K562 (cell line): ENCODE measurements around the gene KRTAP2-3. TPM values are rescaled to one million over a fixed set of nuclear protein-coding genes. Genes with fewer than 3 reads are reported as not detected.

Experiments used
- ATAC-seq: fragments of 200-7000 bp; cut with Tn5 transposase; 3 replicates; pipeline ENCODE4 v1.9.1; 2020; ENCODE audit warnings: moderate library complexity
- BruUV-seq: library from RNA; stranded (reverse); fragments of 400-500 nt; replicated peaks from 2 replicates; lab custom pipeline; 2021; lab: Mats Ljungman, UMichigan
- CTCF ChIA-PET: fragments of 300-600 bp; formaldehyde crosslinking; extraction: SDS; loops from one replicate; lab custom pipeline; 2021; ENCODE audit warnings: low intra/inter-chr PET ratio; lab: Yijun Ruan, JAX
- POLR2A ChIA-PET: fragments of 300-600, 350-650 bp; sonication (Branson Sonifier 250); formaldehyde crosslinking; extraction: SDS; loops from one replicate; lab custom pipeline; 2021; ENCODE audit warnings: antibody characterized with exemption, inconsistent platforms; lab: Yijun Ruan, JAX
- DNase-seq, 4 experiments: peaks; one replicate each; pipeline versions ENCODE4 v3.0.0 to v3.0.0-alpha.2; 2011 to 2018; ENCODE audit warnings: low spot score in 3 of 4, mixed read lengths in 3 of 4; ENCODE audit errors: extremely low read depth in 1 of 4
- FAIRE-seq: peaks from 2 replicates; lab custom pipeline; 2011; peaks lifted over from hg19 to GRCh38; lab: Jason Lieb, UNC
- H2AFZ ChIP-seq: 2 replicates; pipeline ENCODE4 v1.6.0; 2011; ENCODE audit warnings: low read depth, low read length, control low read depth, inconsistent platforms
- H3K27ac ChIP-seq: fragments of 200-600 bp; 3 replicates; pipeline ENCODE4 v1.8.0; 2011; ENCODE audit warnings: low read depth, mild to moderate bottlenecking, control low read depth, inconsistent platforms, low read length, moderate library complexity, mixed read lengths; ENCODE audit errors: extremely low read depth
- H3K27me3 ChIP-seq, 2 experiments: fragments of 300-600 bp in 1 of 2; 2 replicates in 1 of 2; 3 replicates in 1 of 2; pipeline versions ENCODE4 v1.6.0 to v1.8.0; 2011; ENCODE audit warnings: inconsistent platforms in 2 of 2, low read length in 2 of 2, mild to moderate bottlenecking in 1 of 2, mixed read lengths in 1 of 2, moderate library complexity in 1 of 2; ENCODE audit not compliant: control insufficient read depth in 2 of 2, insufficient read depth in 2 of 2
- H3K36me3 ChIP-seq: fragments of 300-600 bp; 3 replicates; pipeline ENCODE4 v1.8.0; 2011; ENCODE audit warnings: mild to moderate bottlenecking, low read length, inconsistent platforms; ENCODE audit not compliant: control insufficient read depth, insufficient read depth
- H3K4me1 ChIP-seq, 2 experiments: fragments of 200-600 bp in 1 of 2; replicated peaks in 1 of 2; 2 replicates in 1 of 2; 3 replicates in 1 of 2; pipeline versions ENCODE4 v1.5.1 to v1.8.0; 2011; ENCODE audit warnings: inconsistent platforms in 2 of 2, low read length in 2 of 2, mild to moderate bottlenecking in 1 of 2, mixed read lengths in 1 of 2, moderate library complexity in 1 of 2; ENCODE audit not compliant: control insufficient read depth in 2 of 2, insufficient read depth in 2 of 2
- H3K4me2 ChIP-seq: 2 replicates; pipeline ENCODE4 v1.6.1; 2011; ENCODE audit warnings: low read length, control low read depth, inconsistent platforms, mixed read lengths; ENCODE audit not compliant: insufficient read depth
- H3K4me3 ChIP-seq: fragments of 200-600 bp; sonication (generic), shearing (Covaris generic); 2 replicates; pipeline ENCODE4 v1.5.1; 2016; ENCODE audit warnings: control low read depth, inconsistent platforms
- H3K79me2 ChIP-seq: fragments of 200-600 bp; 3 replicates; pipeline ENCODE4 v1.8.0; 2011; ENCODE audit warnings: low read length, inconsistent platforms; ENCODE audit not compliant: control insufficient read depth, insufficient read depth
- H3K9ac ChIP-seq, 2 experiments: 2 replicates each; pipeline versions ENCODE4 v1.6.0 to v1.6.1; 2011; ENCODE audit warnings: low read depth in 2 of 2, low read length in 2 of 2, control low read depth in 1 of 2, inconsistent platforms in 1 of 2, mild to moderate bottlenecking in 1 of 2, mixed read lengths in 1 of 2; ENCODE audit not compliant: insufficient read depth in 1 of 2
- H3K9me1 ChIP-seq: one replicate; pipeline ENCODE4 v1.6.0; 2011; ENCODE audit warnings: inconsistent platforms, mild to moderate bottlenecking, low read length, moderate library complexity; ENCODE audit not compliant: control insufficient read depth, insufficient read depth
- H3K9me3 ChIP-seq: replicated peaks from 2 replicates; pipeline ENCODE4 v1.5.1; 2011; ENCODE audit warnings: low read depth, low read length, inconsistent platforms; ENCODE audit not compliant: control insufficient read depth, insufficient read depth
- H4K20me1 ChIP-seq: replicated peaks from 2 replicates; pipeline ENCODE4 v1.6.1; 2011; ENCODE audit warnings: low read length, inconsistent platforms, mixed read lengths; ENCODE audit not compliant: control insufficient read depth, insufficient read depth
- EZH2 ChIP-seq: IDR thresholded peaks from 2 replicates; pipeline ENCODE4 v1.6.1; 2012; ENCODE audit warnings: low read depth, mild to moderate bottlenecking, inconsistent platforms, low read length, borderline replicate concordance
- HOXB6 ChIP-seq: fragments of 250-450 bp; sonication (Bioruptor Pico); IDR thresholded peaks from 2 replicates; pipeline ENCODE4 v1.5.1; 2022; ENCODE audit warnings: mild to moderate bottlenecking, borderline replicate concordance
- KDM4B ChIP-seq, 2 experiments: fragments of 450-650 bp in 1 of 2; sonication (generic) in 1 of 2; IDR thresholded peaks; 2 replicates each; pipeline ENCODE4 v1.6.1; 2016 to 2017; ENCODE audit warnings: borderline replicate concordance in 2 of 2, antibody characterized with exemption in 1 of 2, low read depth in 1 of 2, mild to moderate bottlenecking in 1 of 2
- MTA2 ChIP-seq: fragments of 450-650 bp; IDR thresholded peaks from 2 replicates; pipeline ENCODE4 v1.6.1; 2016; ENCODE audit warnings: low read depth
- MYNN ChIP-seq, 2 experiments: sonication (generic); formaldehyde crosslinking in 1 of 2; IDR thresholded peaks; 2 replicates each; pipeline versions ENCODE4 v1.5.0 to v1.6.1; 2016 to 2020; ENCODE audit warnings: antibody characterized with exemption in 1 of 2, missing genetic modification reagents in 1 of 2
- PHF8 ChIP-seq: fragments of 200-600 bp; sonication (generic); IDR thresholded peaks from 2 replicates; pipeline ENCODE4 v1.6.1; 2012; ENCODE audit warnings: mixed run types, mild to moderate bottlenecking, inconsistent platforms, low read length, moderate library complexity, borderline replicate concordance
- TOE1 ChIP-seq, 2 experiments: fragments of 450-650 bp in 1 of 2; sonication (generic) in 1 of 2; formaldehyde crosslinking in 1 of 2; IDR thresholded peaks; 2 replicates each; pipeline versions ENCODE4 v1.7.1 to v1.8.0; 2016 to 2022; ENCODE audit warnings: borderline replicate concordance in 2 of 2, mild to moderate bottlenecking in 2 of 2, antibody characterized with exemption in 1 of 2, inconsistent platforms in 1 of 2, low read depth in 1 of 2, missing genetic modification reagents in 1 of 2, moderate library complexity in 1 of 2
- WGBS: fragments of 100-300 bp; shearing (Covaris generic); methylation state at CpG from one replicate; pipeline ENCODE4 v1.1.6; 2016; ENCODE audit warnings: low coverage, mixed read lengths; ENCODE audit not compliant: insufficient coverage; ENCODE audit errors: missing lambda C conversion rate; 5-methylcytosine and 5-hydroxymethylcytosine counted together
- in situ Hi-C: fragments of 300-500 bp; cut with MboI; formaldehyde crosslinking; loops from 4 replicates; pipeline ENCODE4 v1.15.0; 2018; ENCODE audit warnings: inconsistent platforms, mixed read lengths
- intact Hi-C: fragments of 100-400 bp; cut with micrococcal nuclease; formaldehyde crosslinking; loops from 2 replicates; pipeline ENCODE4 v1.14.2; 2022
- polyA plus RNA-seq, 8 experiments: library from polyadenylated mRNA; depleted of rRNA in 4 of 8; stranded (reverse) in 5 of 8; unstranded in 3 of 8; fragments of >200 nt; fragmentation: Nextera tagmentation in 2 of 8; fragmentation: Illumina TruSeq in 1 of 8; extraction: Ambion mirVana in 2 of 8; extraction: Trizol in 1 of 8; gene quantifications; 2 replicates each; pipeline versions ENCODE4 v1.2.1 to v1.2.3, GENCODE V29; 2011 to 2014; ENCODE audit warnings: inconsistent platforms in 1 of 8, missing spikeins in 1 of 8
- total RNA-seq, 7 experiments: library from RNA; depleted of rRNA in 6 of 7; stranded (reverse); fragments of >200 nt in 6 of 7; fragmentation: Illumina TruSeq in 2 of 7; extraction: Trizol in 2 of 7; gene quantifications; 2 replicates each; pipeline versions ENCODE4 v1.2.1 to v1.2.3, GENCODE V29; 2011 to 2021; ENCODE audit warnings: low replicate concordance in 1 of 7
- TF ChIP-seq, protein P1 (sequence below): sonication (generic); formaldehyde crosslinking; IDR thresholded peaks from 2 replicates; pipeline ENCODE4 v1.8.0; 2022; ENCODE audit warnings: mild to moderate bottlenecking, missing genetic modification reagents
- TF ChIP-seq, protein P2 (sequence below): fragments of 450-650 bp; IDR thresholded peaks from 2 replicates; pipeline ENCODE4 v1.6.1; 2016; ENCODE audit warnings: mild to moderate bottlenecking
- TF ChIP-seq, protein P3 (sequence below): sonication (generic); formaldehyde crosslinking; IDR thresholded peaks from 2 replicates; pipeline ENCODE4 v1.5.0; 2020; ENCODE audit warnings: missing genetic modification reagents
- TF ChIP-seq, protein P4 (sequence below): IDR thresholded peaks from 3 replicates; pipeline ENCODE4 v1.6.1; 2011; ENCODE audit warnings: borderline replicate concordance, mild to moderate bottlenecking, moderate library complexity; ENCODE audit not compliant: insufficient read length; ENCODE audit errors: extremely low read depth

The KRTAP2-3 gene
- total and polyA plus RNA-seq, 9 of the 15 experiments (the other 6 are each of a cell fraction or from before 2014, with no cell fraction given) = not detected

DNA sequence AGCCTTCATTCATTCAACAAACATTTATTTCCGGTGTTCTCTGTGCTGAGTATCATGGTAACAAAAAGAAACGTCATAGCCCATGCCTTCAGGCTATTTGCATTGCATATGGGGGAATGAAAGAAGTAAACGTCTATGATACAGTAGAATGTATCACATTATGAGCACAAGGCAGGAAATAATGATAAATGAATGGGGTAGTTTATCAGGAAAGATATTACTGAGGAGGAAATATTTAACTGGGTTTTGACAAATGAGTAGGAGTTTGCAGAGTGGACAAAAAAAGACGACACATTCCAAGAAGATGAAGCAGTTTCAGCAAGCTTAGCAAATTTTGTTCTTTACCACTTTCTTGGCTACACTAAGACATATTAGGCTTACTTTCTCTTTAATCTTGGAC is 22.7 kb upstream of the KRTAP2-3 start:
- POLR2A ChIA-PET = no interaction called here
- Histone ChIP-seq H3K4me2 (no peak overlapping the region), H3K9me1 (no peaks in the 10 kb centered on the region), H4K20me1 (no peaks in the 10 kb centered on the region), H2AFZ (no peak overlapping the region), H3K79me2 (no peaks in the 10 kb centered on the region), H3K36me3 (no peaks in the 10 kb centered on the region), H3K4me3 (no peak overlapping the region), H3K27ac (no peak overlapping the region), H3K9ac (no peak overlapping the region), H3K9me3 (no peaks in the 10 kb centered on the region), H3K4me1 (no peaks in the 10 kb centered on the region), H3K27me3 (no peaks in the 10 kb centered on the region)
- FAIRE-seq (no peak), DNase-seq (no peak), ATAC-seq (no peak)
- in situ Hi-C loops (no loop called here), intact Hi-C loops (no loop called here)
- no TSS peak for BruUV-seq
- CTCF ChIA-PET = no interaction called here
- WGBS = 0% methylated on average over 4 of the region's 4 CpGs
- TF ChIP-seq, protein P1, sequence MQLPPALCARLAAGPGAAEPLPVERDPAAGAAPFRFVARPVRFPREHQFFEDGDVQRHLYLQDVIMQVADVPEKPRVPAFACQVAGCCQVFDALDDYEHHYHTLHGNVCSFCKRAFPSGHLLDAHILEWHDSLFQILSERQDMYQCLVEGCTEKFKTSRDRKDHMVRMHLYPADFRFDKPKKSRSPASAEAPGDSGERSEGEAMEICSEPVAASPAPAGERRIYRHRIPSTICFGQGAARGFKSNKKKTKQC (CRISPR knock-in tag) = no peak
- TF ChIP-seq, protein P2, sequence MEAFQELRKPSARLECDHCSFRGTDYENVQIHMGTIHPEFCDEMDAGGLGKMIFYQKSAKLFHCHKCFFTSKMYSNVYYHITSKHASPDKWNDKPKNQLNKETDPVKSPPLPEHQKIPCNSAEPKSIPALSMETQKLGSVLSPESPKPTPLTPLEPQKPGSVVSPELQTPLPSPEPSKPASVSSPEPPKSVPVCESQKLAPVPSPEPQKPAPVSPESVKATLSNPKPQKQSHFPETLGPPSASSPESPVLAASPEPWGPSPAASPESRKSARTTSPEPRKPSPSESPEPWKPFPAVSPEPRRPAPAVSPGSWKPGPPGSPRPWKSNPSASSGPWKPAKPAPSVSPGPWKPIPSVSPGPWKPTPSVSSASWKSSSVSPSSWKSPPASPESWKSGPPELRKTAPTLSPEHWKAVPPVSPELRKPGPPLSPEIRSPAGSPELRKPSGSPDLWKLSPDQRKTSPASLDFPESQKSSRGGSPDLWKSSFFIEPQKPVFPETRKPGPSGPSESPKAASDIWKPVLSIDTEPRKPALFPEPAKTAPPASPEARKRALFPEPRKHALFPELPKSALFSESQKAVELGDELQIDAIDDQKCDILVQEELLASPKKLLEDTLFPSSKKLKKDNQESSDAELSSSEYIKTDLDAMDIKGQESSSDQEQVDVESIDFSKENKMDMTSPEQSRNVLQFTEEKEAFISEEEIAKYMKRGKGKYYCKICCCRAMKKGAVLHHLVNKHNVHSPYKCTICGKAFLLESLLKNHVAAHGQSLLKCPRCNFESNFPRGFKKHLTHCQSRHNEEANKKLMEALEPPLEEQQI = no peak
- TF ChIP-seq TOE1 (IDR thresholded peaks at IDR 0.05; ENCODE audit: borderline replicate concordance) (no peak), TOE1 (CRISPR knock-in tag; IDR thresholded peaks at IDR 0.05; ENCODE audit: borderline replicate concordance, low read depth) (no peak), MYNN (IDR thresholded peaks at IDR 0.05) (no peak), MYNN (CRISPR knock-in tag; IDR thresholded peaks at IDR 0.05) (no peak), MTA2 (no peak), EZH2 (no peak), HOXB6 (CRISPR knock-in tag) (no peak), PHF8 (no peak), KDM4B (IDR thresholded peaks at IDR 0.05; ENCODE audit: borderline replicate concordance in 2 of 2, low read depth in 1 of 2) (no peak)
- TF ChIP-seq, protein P3, sequence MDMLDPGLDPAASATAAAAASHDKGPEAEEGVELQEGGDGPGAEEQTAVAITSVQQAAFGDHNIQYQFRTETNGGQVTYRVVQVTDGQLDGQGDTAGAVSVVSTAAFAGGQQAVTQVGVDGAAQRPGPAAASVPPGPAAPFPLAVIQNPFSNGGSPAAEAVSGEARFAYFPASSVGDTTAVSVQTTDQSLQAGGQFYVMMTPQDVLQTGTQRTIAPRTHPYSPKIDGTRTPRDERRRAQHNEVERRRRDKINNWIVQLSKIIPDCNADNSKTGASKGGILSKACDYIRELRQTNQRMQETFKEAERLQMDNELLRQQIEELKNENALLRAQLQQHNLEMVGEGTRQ (CRISPR knock-in tag) = no peak
- TF ChIP-seq, protein P4, sequence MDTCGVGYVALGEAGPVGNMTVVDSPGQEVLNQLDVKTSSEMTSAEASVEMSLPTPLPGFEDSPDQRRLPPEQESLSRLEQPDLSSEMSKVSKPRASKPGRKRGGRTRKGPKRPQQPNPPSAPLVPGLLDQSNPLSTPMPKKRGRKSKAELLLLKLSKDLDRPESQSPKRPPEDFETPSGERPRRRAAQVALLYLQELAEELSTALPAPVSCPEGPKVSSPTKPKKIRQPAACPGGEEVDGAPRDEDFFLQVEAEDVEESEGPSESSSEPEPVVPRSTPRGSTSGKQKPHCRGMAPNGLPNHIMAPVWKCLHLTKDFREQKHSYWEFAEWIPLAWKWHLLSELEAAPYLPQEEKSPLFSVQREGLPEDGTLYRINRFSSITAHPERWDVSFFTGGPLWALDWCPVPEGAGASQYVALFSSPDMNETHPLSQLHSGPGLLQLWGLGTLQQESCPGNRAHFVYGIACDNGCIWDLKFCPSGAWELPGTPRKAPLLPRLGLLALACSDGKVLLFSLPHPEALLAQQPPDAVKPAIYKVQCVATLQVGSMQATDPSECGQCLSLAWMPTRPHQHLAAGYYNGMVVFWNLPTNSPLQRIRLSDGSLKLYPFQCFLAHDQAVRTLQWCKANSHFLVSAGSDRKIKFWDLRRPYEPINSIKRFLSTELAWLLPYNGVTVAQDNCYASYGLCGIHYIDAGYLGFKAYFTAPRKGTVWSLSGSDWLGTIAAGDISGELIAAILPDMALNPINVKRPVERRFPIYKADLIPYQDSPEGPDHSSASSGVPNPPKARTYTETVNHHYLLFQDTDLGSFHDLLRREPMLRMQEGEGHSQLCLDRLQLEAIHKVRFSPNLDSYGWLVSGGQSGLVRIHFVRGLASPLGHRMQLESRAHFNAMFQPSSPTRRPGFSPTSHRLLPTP = no peak
